Mesangial cell (primary cell): ENCODE measurements around the gene GATA1. TPM values are rescaled to one million over a fixed set of nuclear protein-coding genes. Genes with fewer than 3 reads are reported as not detected.

ENCODE experiments used
- total RNA-seq: library from RNA; depleted of rRNA; stranded (reverse); fragments of >200 nt; gene quantifications from 2 replicates; pipeline ENCODE4 v1.2.3, GENCODE V29; 2015

GATA1 gene
- total RNA-seq: not detected in 2 replicates

DNA sequence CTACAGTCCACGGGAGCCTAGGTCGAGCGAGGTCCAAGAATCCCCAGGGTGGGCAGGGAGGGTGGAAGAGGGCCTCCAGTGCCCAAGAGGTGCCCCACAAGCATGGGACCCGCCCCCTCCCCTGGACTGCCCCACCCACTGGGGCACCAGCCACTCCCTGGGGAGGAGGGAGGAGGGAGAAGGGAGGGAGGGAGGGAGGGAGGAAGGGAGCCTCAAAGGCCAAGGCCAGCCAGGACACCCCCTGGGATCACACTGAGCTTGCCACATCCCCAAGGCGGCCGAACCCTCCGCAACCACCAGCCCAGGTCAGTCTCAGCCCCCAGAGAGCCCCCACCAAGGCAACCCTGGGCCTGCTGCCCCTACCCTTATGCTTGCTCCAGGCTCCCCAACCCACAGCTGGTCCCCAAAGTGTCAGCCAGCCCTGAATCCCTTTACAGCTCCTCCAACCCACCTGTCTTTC lies at the start of gene GATA1:
Gene GATA1 (plus strand): TSS at position 250 of the 460 bp plus-strand sequence. CDS start 4,520 bp downstream, outside the sequence.

GRCh38 chrX:48761674-48762471 lies 24.5 kb upstream of the GATA1 start, which contains the start of gene GLOD5:
Gene GLOD5 (plus strand): TSS chrX:48761747. CDS start chrX:48761791, 44 bp downstream.

DNA sequence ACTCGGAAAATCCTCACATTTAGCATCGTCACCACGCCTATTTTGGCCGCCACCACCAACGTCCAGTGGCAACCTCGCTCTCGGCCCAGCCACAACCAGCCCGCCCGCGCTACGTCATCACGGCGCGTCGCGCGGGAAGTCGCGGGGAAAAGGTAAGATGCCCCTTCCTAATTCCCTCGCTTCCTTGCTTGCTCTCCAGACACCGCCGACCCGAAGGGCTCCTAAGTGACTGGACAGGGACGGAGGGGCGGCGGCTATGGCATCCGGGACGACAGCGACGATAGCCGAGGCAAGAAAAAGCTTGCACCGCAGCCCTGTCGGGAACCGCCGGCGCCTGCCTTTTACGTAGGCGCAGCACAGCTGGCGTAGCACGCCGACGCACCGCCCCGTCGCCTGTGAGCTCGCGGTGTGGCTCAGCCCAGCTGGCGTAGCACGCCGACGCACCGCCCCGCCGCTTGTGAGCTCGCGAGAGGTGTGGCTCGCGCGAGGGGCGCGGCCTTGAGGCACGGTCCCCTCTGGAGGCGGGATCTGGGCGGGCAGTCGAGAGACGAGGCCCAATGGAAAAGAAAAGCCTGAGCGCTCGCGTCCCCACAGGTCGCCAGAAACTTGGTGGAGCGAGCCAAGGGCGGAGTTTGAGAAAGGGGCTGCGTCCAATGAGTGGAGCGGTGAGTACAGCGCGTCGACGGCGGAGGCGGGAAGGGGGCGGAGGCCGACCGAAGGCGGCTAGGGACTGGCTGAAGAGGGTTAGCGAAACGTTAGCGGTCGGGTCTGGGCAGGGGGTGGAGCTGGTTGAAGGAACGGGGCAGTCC lies 15.1 kb downstream of the GATA1 start, which contains the start of gene HDAC6:
Gene HDAC6 (plus strand): TSS at position 788 of the 809 bp plus-strand sequence. CDS start 626 bp downstream, outside the sequence.

GRCh38 chrX:48826135-48826875 lies 39.9 kb downstream of the GATA1 start, which contains the start of gene ERAS:
Gene ERAS (plus strand): TSS chrX:48826513. CDS start chrX:48829124, 2,611 bp downstream.

DNA sequence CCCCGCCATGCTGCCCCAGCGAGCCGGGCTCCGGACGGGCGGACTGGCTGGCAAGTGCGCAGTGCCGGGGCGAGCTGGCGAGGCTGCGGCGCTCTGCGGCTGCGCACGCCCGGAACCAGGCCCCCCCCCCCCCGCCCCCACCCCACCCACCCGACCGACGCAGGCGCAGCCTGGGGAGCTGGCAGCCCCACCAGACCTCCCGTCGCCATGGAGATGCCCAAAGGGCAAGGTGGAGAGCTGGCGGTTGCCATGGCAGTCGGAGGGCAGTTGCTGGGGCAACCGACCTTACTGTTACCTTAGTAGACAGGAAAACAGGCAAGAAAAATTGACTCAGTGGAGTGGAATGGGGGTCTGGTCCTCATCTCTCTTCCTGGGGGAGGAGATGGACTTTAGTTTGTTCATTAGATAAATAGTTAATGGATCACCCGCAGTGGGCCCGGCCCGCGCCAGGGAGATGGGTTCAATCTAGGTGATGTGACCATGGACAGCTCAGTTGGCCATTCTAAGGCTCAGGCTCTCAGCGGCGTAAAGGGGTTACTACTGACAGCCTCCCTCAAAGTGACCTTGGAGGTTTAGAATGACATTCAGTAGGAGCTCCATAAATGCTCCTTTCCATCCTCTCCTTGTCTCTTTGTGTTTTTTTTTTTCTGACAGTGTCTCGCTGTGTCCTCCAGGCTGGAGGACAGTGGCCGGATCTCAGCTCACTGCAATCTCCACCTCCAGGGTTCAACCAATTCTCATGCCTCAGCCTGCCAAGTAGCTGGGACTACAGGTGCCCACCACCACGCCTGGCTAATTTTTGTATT lies 49.3 kb downstream of the GATA1 start, which contains the start of gene PCSK1N:
Gene PCSK1N (minus strand): TSS at position 87 of the 806 bp plus-strand sequence. CDS start 78 bp downstream, at position 9.

Other genes starting within 250 kb of the GATA1 start
- 10.3 and 10.5 TPM in 2 replicates for gene TBC1D25, start 246.9 kb upstream of the GATA1 start, total RNA-seq
- gene RBM3, start 212.1 kb upstream of the GATA1 start, total RNA-seq: 143 and 161 TPM in 2 replicates
- gene WDR13, start 189.1 kb upstream of the GATA1 start, total RNA-seq: 99.2 and 124 TPM in 2 replicates
- 0.38 TPM in 1 of 2 replicates, not detected in the other for gene WAS, start 102.8 kb upstream of the GATA1 start, total RNA-seq
- 3.9 and 29.8 TPM in 2 replicates for gene SUV39H1, start 89.9 kb upstream of the GATA1 start, total RNA-seq
- not detected in 2 replicates for gene GLOD5, start 24.8 kb upstream of the GATA1 start, total RNA-seq
- gene HDAC6, start 15.5 kb downstream of the GATA1 start, total RNA-seq: 44.2 and 61.4 TPM in 2 replicates
- not detected in 2 replicates for gene ERAS, start 39.9 kb downstream of the GATA1 start, total RNA-seq
- gene PCSK1N, start 49.0 kb downstream of the GATA1 start, total RNA-seq: 9.5 and 32.6 TPM in 2 replicates
- gene TIMM17B, start 111.2 kb downstream of the GATA1 start, total RNA-seq: 76.9 and 84.4 TPM in 2 replicates
- 59.7 and 70.9 TPM in 2 replicates for gene PQBP1, start 111.3 kb downstream of the GATA1 start, total RNA-seq
- 26.7 and 34.0 TPM in 2 replicates for gene SLC35A2, start 125.1 kb downstream of the GATA1 start, total RNA-seq
- 9.0 and 13.0 TPM in 2 replicates for gene PIM2, start 132.4 kb downstream of the GATA1 start, total RNA-seq
- gene OTUD5, start 171.0 kb downstream of the GATA1 start, total RNA-seq: 34.7 and 47.8 TPM in 2 replicates
- gene KCND1, start 185.3 kb downstream of the GATA1 start, total RNA-seq: 0.98 and 3.4 TPM in 2 replicates
- gene GRIPAP1, start 215.7 kb downstream of the GATA1 start, total RNA-seq: 9.3 and 17.5 TPM in 2 replicates